Skeletal muscle tissue (tissue), 4 donors: Measurements from ENCODE around the gene ATG3. TPM values are rescaled to one million over a fixed set of nuclear protein-coding genes. Genes with fewer than 3 reads are reported as not detected.
"Not testable (repeated sequence)": the region's sequence is repeated elsewhere in the genome, so short reads cannot be mapped to it uniquely, and the experiment has no call there.

Experiments
- H3K27ac ChIP-seq: one replicate; pipeline ENCODE4 v1.7.0; 2013; ENCODE audit warnings: mild to moderate bottlenecking, low read depth, low read length, inconsistent platforms
- H3K27me3 ChIP-seq, 3 donors: one replicate each; pipeline ENCODE4 v1.7.0; 2013; ENCODE audit warnings: low read length in 3 of 3; ENCODE audit not compliant: control insufficient read depth in 3 of 3, insufficient read depth in 3 of 3
- H3K36me3 ChIP-seq, 3 donors: one replicate each; pipeline ENCODE4 v1.7.0; 2013; ENCODE audit warnings: low read length in 3 of 3; ENCODE audit not compliant: control insufficient read depth in 3 of 3, insufficient read depth in 3 of 3
- H3K4me1 ChIP-seq, 3 donors: one replicate each; pipeline ENCODE4 v1.7.0; 2013; ENCODE audit warnings: low read length in 3 of 3, mild to moderate bottlenecking in 3 of 3; ENCODE audit not compliant: control insufficient read depth in 3 of 3, insufficient read depth in 3 of 3
- H3K4me3 ChIP-seq, 3 donors: one replicate each; pipeline ENCODE4 v1.7.0; 2013; ENCODE audit warnings: low read length in 3 of 3
- H3K9ac ChIP-seq, 3 donors: one replicate each; pipeline ENCODE4 v1.7.0; 2013; ENCODE audit warnings: low read length in 3 of 3, mild to moderate bottlenecking in 3 of 3, moderate library complexity in 2 of 3, low read depth in 1 of 3
- H3K9me3 ChIP-seq, 3 donors: one replicate each; pipeline ENCODE4 v1.7.0; 2013; ENCODE audit warnings: low read length in 3 of 3; ENCODE audit not compliant: control insufficient read depth in 3 of 3
- total RNA-seq: library from RNA; depleted of rRNA; stranded (reverse); fragments of >200 nt; gene quantifications from one replicate; pipeline ENCODE4 v1.2.3, GENCODE V29; 2014
- donor health status: Osteomylitis.

The ATG3 gene
- total RNA-seq, 1 donor from 2014 or later, result 24.5 TPM

GRCh38 chr3:112505907-112506306 is 55.9 kb downstream of the ATG3 start:
- no peak overlapping the region for H3K9ac ChIP-seq
- no peaks in the 10 kb centered on the region for H3K36me3 ChIP-seq
- H3K4me3 ChIP-seq, result no peak overlapping the region
- no peaks in the 10 kb centered on the region for H3K27me3 ChIP-seq
- no peak overlapping the region for H3K27ac ChIP-seq
- H3K9me3 ChIP-seq, result no peaks in the 10 kb centered on the region
- H3K4me1 ChIP-seq, result no peaks in the 10 kb centered on the region

DNA sequence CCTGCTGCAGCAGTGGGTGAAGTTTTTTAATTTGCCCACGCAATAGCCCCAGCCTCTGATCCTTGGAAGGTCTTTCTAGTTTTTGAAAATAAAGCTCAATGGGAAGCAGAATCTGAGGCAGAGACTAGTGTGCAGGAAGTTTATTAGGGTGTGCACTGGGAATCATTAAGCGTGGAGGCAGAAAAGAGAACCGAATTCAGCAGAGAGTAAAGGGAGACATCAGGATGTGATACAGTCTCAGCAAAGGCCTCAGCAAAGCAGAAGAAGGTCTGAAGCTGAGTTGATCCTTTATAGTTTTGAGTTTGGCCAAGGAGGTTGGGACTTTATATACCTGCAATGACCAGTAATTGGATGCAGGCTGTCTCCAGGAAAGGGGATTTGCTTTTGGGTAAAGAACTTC is 57.6 kb downstream of the ATG3 start:
- Histone ChIP-seq H3K36me3 (no peaks in the 10 kb centered on the region), H3K9ac (no peak overlapping the region), H3K4me1 (no peaks in the 10 kb centered on the region), H3K9me3 (no peaks in the 10 kb centered on the region), H3K27ac (no peak overlapping the region), H3K27me3 (no peaks in the 10 kb centered on the region), H3K4me3 (no peak overlapping the region)

GRCh38 chr3:112503304-112503972 is 58.3 kb downstream of the ATG3 start:
- H3K4me3 ChIP-seq, result no peak overlapping the region
- H3K27me3 ChIP-seq, result no peaks in the 10 kb centered on the region
- no peak overlapping the region for H3K27ac ChIP-seq
- H3K4me1 ChIP-seq, result no peaks in the 10 kb centered on the region
- no peaks in the 10 kb centered on the region for H3K36me3 ChIP-seq
- H3K9me3 ChIP-seq, result no peaks in the 10 kb centered on the region
- no peak overlapping the region for H3K9ac ChIP-seq

GRCh38 chr3:112500621-112501020 is 61.1 kb downstream of the ATG3 start:
- no peaks in the 10 kb centered on the region for H3K4me1 ChIP-seq

DNA sequence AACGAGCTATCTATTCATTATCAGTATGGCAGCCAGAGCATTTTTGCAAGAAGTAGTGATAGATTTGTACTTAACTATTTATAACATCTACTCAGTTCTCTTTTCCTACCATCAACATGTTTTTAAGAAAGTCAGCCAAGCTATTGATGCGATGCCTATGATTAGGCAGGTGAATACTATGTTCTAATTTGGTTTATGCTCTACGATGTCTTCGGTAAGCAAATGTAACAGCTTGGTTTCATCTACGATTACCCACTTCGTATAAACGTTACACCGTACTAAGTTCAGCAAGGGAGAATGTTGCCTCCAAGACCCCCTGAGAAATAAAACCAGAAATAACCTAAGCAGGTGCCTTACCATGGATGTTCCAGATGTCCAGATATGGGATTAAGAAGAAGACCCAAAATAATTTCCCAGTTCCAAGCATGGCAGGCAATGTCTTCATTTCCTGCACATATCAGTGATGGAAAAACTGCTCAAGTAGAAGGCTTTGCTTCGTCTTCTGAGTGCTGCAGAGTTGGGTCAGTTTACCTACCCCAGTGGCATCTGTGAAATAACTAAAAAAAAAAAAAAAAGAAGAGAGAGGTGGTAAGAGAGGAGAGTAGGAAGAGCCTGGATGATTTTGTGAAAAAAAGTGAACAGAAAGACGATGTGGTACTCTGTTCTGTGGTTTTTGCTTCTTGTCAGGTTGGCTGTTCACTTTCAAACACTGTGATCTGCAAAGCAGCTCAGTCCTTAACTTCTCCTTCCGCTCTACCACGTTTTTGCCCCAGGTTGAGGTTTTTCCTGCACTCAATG is 62.6 kb downstream of the ATG3 start, which contains the start of gene BTLA:
Gene BTLA (minus strand): TSS at position 559 of the 798 bp plus-strand sequence. CDS start 114 bp downstream, at position 445.
- no peaks in the 10 kb centered on the region for H3K36me3 ChIP-seq
- no peaks in the 10 kb centered on the region for H3K9me3 ChIP-seq
- no peak within 1 kb of the TSS for H3K4me3 ChIP-seq
- no peak within 1 kb of the TSS for H3K27ac ChIP-seq
- no peaks in the 10 kb centered on the region for H3K4me1 ChIP-seq
- no peaks in the 10 kb centered on the region for H3K27me3 ChIP-seq
- no peak within 1 kb of the TSS for H3K9ac ChIP-seq

More at GRCh38 chr3:112500621-112501020, 61.1 kb downstream of the ATG3 start:
- H3K27me3 ChIP-seq, result no peaks in the 10 kb centered on the region
- no peak overlapping the region for H3K9ac ChIP-seq
- H3K4me3 ChIP-seq, result no peak overlapping the region
- H3K36me3 ChIP-seq, result no peaks in the 10 kb centered on the region
- no peaks in the 10 kb centered on the region for H3K9me3 ChIP-seq
- no peak overlapping the region for H3K27ac ChIP-seq

GRCh38 chr3:112497897-112498548 is 63.7 kb downstream of the ATG3 start:
- Histone ChIP-seq H3K36me3 (no peaks in the 10 kb centered on the region), H3K27ac (no peak overlapping the region), H3K4me1 (no peaks in the 10 kb centered on the region), H3K27me3 (no peaks in the 10 kb centered on the region), H3K9me3 (no peaks in the 10 kb centered on the region), H3K4me3 (no peak overlapping the region), H3K9ac (no peak overlapping the region)

GRCh38 chr3:112496366-112497067 is 65.2 kb downstream of the ATG3 start:
- Histone ChIP-seq H3K4me3 (no peak overlapping the region), H3K4me1 (no peaks in the 10 kb centered on the region), H3K27ac (no peak overlapping the region)

GRCh38 chr3:112494448-112494767 is 67.4 kb downstream of the ATG3 start:
- not testable (repeated sequence) for H3K9ac ChIP-seq, H3K36me3 ChIP-seq, H3K27ac ChIP-seq

More at GRCh38 chr3:112496366-112497067, 65.2 kb downstream of the ATG3 start:
- Histone ChIP-seq H3K27me3 (no peaks in the 10 kb centered on the region), H3K36me3 (no peaks in the 10 kb centered on the region), H3K9me3 (no peaks in the 10 kb centered on the region), H3K9ac (no peak overlapping the region)

GRCh38 chr3:112492124-112492523 is 69.6 kb downstream of the ATG3 start:
- no peaks in the 10 kb centered on the region for H3K27me3 ChIP-seq
- no peak overlapping the region for H3K4me3 ChIP-seq
- no peaks in the 10 kb centered on the region for H3K9me3 ChIP-seq
- H3K27ac ChIP-seq, result no peak overlapping the region
- no peaks in the 10 kb centered on the region for H3K36me3 ChIP-seq
- no peak overlapping the region for H3K9ac ChIP-seq
- H3K4me1 ChIP-seq, result no peaks in the 10 kb centered on the region

More at GRCh38 chr3:112494448-112494767, 67.4 kb downstream of the ATG3 start:
- not testable (repeated sequence) for H3K4me3 ChIP-seq, H3K9me3 ChIP-seq, H3K27me3 ChIP-seq, H3K4me1 ChIP-seq
